Panc1 (cell line): Measurements from ENCODE around the gene OR13G1. TPM values are rescaled to one million over a fixed set of nuclear protein-coding genes. Genes with fewer than 3 reads are reported as not detected.

Source experiments
- ATAC-seq: fragments of 200-7000 bp; cut with Tn5 transposase; 2 replicates; pipeline ENCODE4 v1.9.1; 2020; ENCODE audit warnings: mild to moderate bottlenecking, moderate library complexity
- BruUV-seq: library from RNA; stranded (reverse); fragments of 400-500 nt; replicated peaks from 2 replicates; lab custom pipeline; 2021; lab: Mats Ljungman, UMichigan
- CTCF ChIA-PET: fragments of 300-600 bp; sonication (Branson Sonifier 250); formaldehyde crosslinking; loops from one replicate; lab custom pipeline; 2022; ENCODE audit warnings: antibody characterized with exemption; lab: Charles Lee
- POLR2A ChIA-PET: fragments of 300-600 bp; sonication (Branson Sonifier 250); formaldehyde crosslinking; loops from one replicate; lab custom pipeline; 2022; ENCODE audit warnings: antibody characterized with exemption; lab: Charles Lee
- DNase-seq: peaks from one replicate; pipeline ENCODE4 v3.0.0-alpha.2; 2010; ENCODE audit warnings: low read depth, low spot score
- H3K27ac ChIP-seq: 2 replicates; pipeline ENCODE4 v1.5.1; 2011; ENCODE audit warnings: mild to moderate bottlenecking, low read length, inconsistent platforms
- H3K27me3 ChIP-seq: fragments of 200-500 bp; sonication (Bioruptor generic); 2 replicates; pipeline ENCODE4 v1.6.0; 2014; ENCODE audit warnings: low read length, inconsistent platforms; ENCODE audit not compliant: control insufficient read depth, insufficient read depth
- H3K36me3 ChIP-seq: fragments of 200-500 bp; sonication (Bioruptor generic); 2 replicates; pipeline ENCODE4 v1.5.1; 2014; ENCODE audit warnings: inconsistent platforms, mild to moderate bottlenecking, low read length, moderate library complexity; ENCODE audit not compliant: control insufficient read depth, insufficient read depth
- H3K4me1 ChIP-seq: 2 replicates; pipeline ENCODE4 v1.5.1; 2011; ENCODE audit warnings: inconsistent platforms, mild to moderate bottlenecking, low read length, moderate library complexity; ENCODE audit not compliant: control insufficient read depth, insufficient read depth
- H3K4me3 ChIP-seq, 2 experiments: 2 replicates each; pipeline ENCODE4 v1.5.1; 2011 to 2012; ENCODE audit warnings: low read depth in 2 of 2, low read length in 2 of 2, mild to moderate bottlenecking in 2 of 2, inconsistent platforms in 1 of 2, moderate library complexity in 1 of 2
- H3K9me3 ChIP-seq: fragments of 200-500 bp; sonication (Bioruptor generic); 2 replicates; pipeline ENCODE4 v1.5.1; 2014; ENCODE audit warnings: low read depth, mild to moderate bottlenecking, inconsistent platforms, low read length, moderate library complexity; ENCODE audit not compliant: control insufficient read depth, insufficient read depth
- CTCF ChIP-seq: fragments of 450-650 bp; IDR thresholded peaks from 2 replicates; pipeline ENCODE4 v1.5.1; 2017; ENCODE audit warnings: mild to moderate bottlenecking
- POLR2AphosphoS5 ChIP-seq: IDR thresholded peaks from 2 replicates; pipeline ENCODE4 v1.6.1; 2012; ENCODE audit warnings: mild to moderate bottlenecking, low read depth, low read length, moderate library complexity
- REST ChIP-seq, 2 experiments: IDR thresholded peaks; 2 replicates each; pipeline ENCODE4 v1.6.1; 2011 to 2012; ENCODE audit warnings: low read depth in 2 of 2, control low read depth in 1 of 2, low read length in 1 of 2, mild to moderate bottlenecking in 1 of 2, moderate library complexity in 1 of 2; ENCODE audit not compliant: insufficient read depth in 1 of 2
- SIN3A ChIP-seq: IDR thresholded peaks from 2 replicates; pipeline ENCODE4 v1.6.1; 2012; ENCODE audit warnings: low read depth, mild to moderate bottlenecking, low read length, moderate library complexity, borderline replicate concordance; ENCODE audit not compliant: insufficient read depth
- TCF7L2 ChIP-seq: IDR thresholded peaks from 2 replicates; pipeline ENCODE4 v1.6.1; 2011; ENCODE audit warnings: mild to moderate bottlenecking, low read depth, low read length, inconsistent platforms
- in situ Hi-C: cut with HindIII; loops from 2 replicates; pipeline ENCODE4 v1.10.0; 2016; ENCODE audit warnings: low sequenced_read_pairs, low pct_unique_long_range_greater_than_20kb
- intact Hi-C: fragments of 100-400 bp; cut with micrococcal nuclease; formaldehyde crosslinking; loops from one replicate; pipeline ENCODE4 v1.10.0; 2022; ENCODE audit not compliant: unreplicated experiment
- total RNA-seq: library from RNA; stranded (reverse); gene quantifications from one replicate; pipeline ENCODE4 v1.2.1, GENCODE V29; 2021; ENCODE audit not compliant: unreplicated experiment

Gene OR13G1
- total RNA-seq, 1 experiment from 2014 or later = not detected

GRCh38 chr1:247638781-247639180 is 40.8 kb downstream of the OR13G1 start:
- ChIA-PET POLR2A (no interaction called here), CTCF (no interaction called here)
- ATAC-seq = no peak
- in situ Hi-C loops = no loop called here
- BruUV-seq = no TSS peak
- Histone ChIP-seq H3K36me3 (no peaks in the 10 kb centered on the region), H3K4me3 (no peak overlapping the region), H3K27me3 (no peaks in the 10 kb centered on the region), H3K9me3 (no peaks in the 10 kb centered on the region), H3K4me1 (no peaks in the 10 kb centered on the region), H3K27ac (no peak overlapping the region)
- no peak for TF ChIP-seq POLR2AphosphoS5
- no peak for TF ChIP-seq REST (IDR thresholded peaks at IDR 0.05; ENCODE audit: insufficient read depth in 1 of 2, low read depth in 2 of 2, low read length in 1 of 2)
- no peak for TF ChIP-seq CTCF
- TF ChIP-seq SIN3A = no peak
- no peak for TF ChIP-seq TCF7L2
- intact Hi-C loops = no loop called here
- DNase-seq = no peak

- ATAC-seq (no peak), DNase-seq (no peak)
- no peaks in the 10 kb centered on the region for H3K4me1 ChIP-seq
- no peak overlapping the region for H3K4me3 ChIP-seq
- in situ Hi-C loops = no loop called here
- CTCF ChIA-PET = no interaction called here
- H3K27me3 ChIP-seq = no peaks in the 10 kb centered on the region
- H3K27ac ChIP-seq = no peak overlapping the region
- intact Hi-C loops = no loop called here
- no peaks in the 10 kb centered on the region for H3K9me3 ChIP-seq
- no TSS peak for BruUV-seq
- POLR2A ChIA-PET = no interaction called here
- H3K36me3 ChIP-seq = no peaks in the 10 kb centered on the region
- TF ChIP-seq CTCF (no peak), REST (IDR thresholded peaks at IDR 0.05; ENCODE audit: insufficient read depth in 1 of 2, low read depth in 2 of 2, low read length in 1 of 2) (no peak), SIN3A (no peak), TCF7L2 (no peak), POLR2AphosphoS5 (no peak)
These were observed 41.5 kb downstream of the OR13G1 start for GRCh38 chr1:247638011-247638410.
